Endothelial cell of umbilical vein (primary cell): ENCODE measurements around the gene ARHGAP32. TPM values are rescaled to one million over a fixed set of nuclear protein-coding genes. Genes with fewer than 3 reads are reported as not detected.

ENCODE experiments used
- BruUV-seq: library from RNA; stranded (reverse); fragments of 400-500 nt; replicated peaks from 2 replicates; lab custom pipeline; 2021; lab: Mats Ljungman, UMichigan
- CTCF ChIA-PET: fragments of 300-600, 350-600 bp; sonication (Branson Sonifier 250); formaldehyde crosslinking; loops from one replicate; lab custom pipeline; 2021; ENCODE audit warnings: antibody characterized with exemption, inconsistent platforms; lab: Charles Lee
- POLR2A ChIA-PET: fragments of 300-600, 350-600 bp; sonication (Branson Sonifier 250); formaldehyde crosslinking; loops from one replicate; lab custom pipeline; 2021; ENCODE audit warnings: antibody characterized with exemption, inconsistent platforms; lab: Charles Lee
- DNase-seq: peaks from one replicate; pipeline ENCODE4 v3.0.0-alpha.2; 2011; ENCODE audit warnings: low read depth, low spot score
- FAIRE-seq: peaks from 2 replicates; lab custom pipeline; 2011; peaks lifted over from hg19 to GRCh38; lab: Jason Lieb, UNC
- H2AFZ ChIP-seq: 2 replicates; pipeline ENCODE4 v1.6.0; 2012; ENCODE audit warnings: low read depth, low read length, control low read depth, inconsistent platforms
- H3K27ac ChIP-seq: 2 replicates; pipeline ENCODE4 v1.5.1; 2011; ENCODE audit warnings: low read depth, mild to moderate bottlenecking, control low read depth, low read length, moderate library complexity; ENCODE audit not compliant: insufficient read depth
- H3K27me3 ChIP-seq, 2 experiments: 2 replicates each; pipeline versions ENCODE4 v1.6.0 to v1.6.1; 2011; ENCODE audit warnings: low read length in 2 of 2, mixed read lengths in 1 of 2; ENCODE audit not compliant: control insufficient read depth in 2 of 2, insufficient read depth in 2 of 2
- H3K36me3 ChIP-seq, 2 experiments: 2 replicates in 1 of 2; 3 replicates in 1 of 2; pipeline ENCODE4 v1.5.1; 2011; ENCODE audit warnings: low read length in 2 of 2, mild to moderate bottlenecking in 1 of 2, moderate library complexity in 1 of 2; ENCODE audit not compliant: control insufficient read depth in 2 of 2, insufficient read depth in 2 of 2; ENCODE audit errors: extremely low read depth in 1 of 2
- H3K4me1 ChIP-seq: 3 replicates; pipeline ENCODE4 v1.5.1; 2011; ENCODE audit warnings: mild to moderate bottlenecking, low read length; ENCODE audit not compliant: control insufficient read depth, insufficient read depth; ENCODE audit errors: extremely low read depth
- H3K4me2 ChIP-seq: 2 replicates; pipeline ENCODE4 v1.6.1; 2011; ENCODE audit warnings: low read length, control low read depth, mixed read lengths; ENCODE audit not compliant: insufficient read depth
- H3K4me3 ChIP-seq, 3 experiments: fragments of 200-600 bp in 1 of 3; sonication (generic), shearing (Covaris generic) in 1 of 3; replicated peaks in 1 of 3; 2 replicates each; pipeline ENCODE4 v1.5.1; 2011 to 2016; ENCODE audit warnings: control low read depth in 3 of 3, low read length in 3 of 3, mild to moderate bottlenecking in 2 of 3, inconsistent platforms in 1 of 3, low read depth in 1 of 3, moderate library complexity in 1 of 3; ENCODE audit not compliant: insufficient read depth in 1 of 3
- H3K79me2 ChIP-seq: 2 replicates; pipeline ENCODE4 v1.6.0; 2012; ENCODE audit warnings: low read length, inconsistent platforms; ENCODE audit not compliant: control insufficient read depth, insufficient read depth
- H3K9ac ChIP-seq: replicated peaks from 2 replicates; pipeline ENCODE3; 2011; ENCODE audit warnings: low read length, control low read depth; ENCODE audit not compliant: insufficient read depth; ENCODE audit errors: extremely low read depth
- H3K9me1 ChIP-seq: replicated peaks from 3 replicates; pipeline ENCODE4 v1.6.0; 2011; ENCODE audit warnings: mild to moderate bottlenecking, low read length; ENCODE audit not compliant: control insufficient read depth, insufficient read depth; ENCODE audit errors: extremely low read depth
- H3K9me3 ChIP-seq: replicated peaks from 2 replicates; pipeline ENCODE4 v1.5.1; 2012; ENCODE audit warnings: low read length, inconsistent platforms; ENCODE audit not compliant: control insufficient read depth, insufficient read depth
- H4K20me1 ChIP-seq: replicated peaks from 2 replicates; pipeline ENCODE3; 2011; ENCODE audit warnings: mild to moderate bottlenecking, low read length; ENCODE audit not compliant: control insufficient read depth, insufficient read depth; ENCODE audit errors: extremely low read depth
- EZH2 ChIP-seq: IDR thresholded peaks from 2 replicates; pipeline ENCODE4 v1.6.1; 2012; ENCODE audit warnings: borderline replicate concordance, low read depth, mild to moderate bottlenecking, moderate library complexity, low read length, inconsistent platforms; ENCODE audit not compliant: severe bottlenecking
- FOS ChIP-seq: IDR thresholded peaks from 2 replicates; pipeline ENCODE4 v1.6.1; 2011; ENCODE audit warnings: mild to moderate bottlenecking, low read length, moderate library complexity, borderline replicate concordance; ENCODE audit not compliant: insufficient read depth
- GATA2 ChIP-seq: IDR thresholded peaks from 2 replicates; pipeline ENCODE4 v1.7.0; 2011; ENCODE audit warnings: low read depth, mild to moderate bottlenecking, moderate library complexity, mixed read lengths, low read length; ENCODE audit not compliant: insufficient read length, insufficient read depth
- JUN ChIP-seq: IDR thresholded peaks from 2 replicates; pipeline ENCODE4 v1.6.1; 2011; ENCODE audit warnings: borderline replicate concordance, low read depth; ENCODE audit not compliant: insufficient read length, insufficient read depth
- MYC ChIP-seq: IDR thresholded peaks from one replicate; pipeline ENCODE4 v1.6.1; 2011; ENCODE audit warnings: mild to moderate bottlenecking, low read depth, low read length
- POLR2A ChIP-seq: IDR thresholded peaks from 2 replicates; pipeline ENCODE4 v1.6.1; 2012; ENCODE audit warnings: low read depth, mild to moderate bottlenecking, control low read depth, low read length
- POLR2AphosphoS5 ChIP-seq: IDR thresholded peaks from 2 replicates; pipeline ENCODE4 v1.6.1; 2012; ENCODE audit warnings: low read depth, mild to moderate bottlenecking, control low read depth, low read length, moderate library complexity; ENCODE audit not compliant: insufficient read depth
- dilution Hi-C: fragments of 300-500 bp; cut with MboI; formaldehyde crosslinking; loops from one replicate; pipeline ENCODE4 v1.15.0; 2019; ENCODE audit warnings: low sequenced_read_pairs; ENCODE audit not compliant: extremely low pct_ligation_motif_present
- intact Hi-C: fragments of 100-400 bp; cut with micrococcal nuclease; formaldehyde crosslinking; loops from one replicate; pipeline ENCODE4 v1.10.0; 2022
- polyA plus RNA-seq, 4 experiments: library from polyadenylated mRNA; depleted of rRNA in 3 of 4; stranded (reverse) in 3 of 4; unstranded in 1 of 4; fragments of >200 nt; gene quantifications; 2 replicates each; pipeline versions ENCODE4 v1.2.1 to v1.2.3, GENCODE V29; 2011 to 2012; ENCODE audit warnings: missing spikeins in 1 of 4
- total RNA-seq: library from RNA; stranded (reverse); gene quantifications from 2 replicates; pipeline ENCODE4 v1.2.3, GENCODE V29; 2021
- TF ChIP-seq, protein P1 (sequence below), 2 donors: IDR thresholded peaks; 1 replicate in 1 of 2; 2 replicates in 1 of 2; pipeline ENCODE4 v1.5.1; 2011; ENCODE audit warnings: low read length in 2 of 2, mild to moderate bottlenecking in 2 of 2, moderate library complexity in 2 of 2, control low read depth in 1 of 2, inconsistent platforms in 1 of 2, low read depth in 1 of 2; ENCODE audit not compliant: insufficient read depth in 1 of 2; ENCODE audit errors: extremely low read depth in 1 of 2
- TF ChIP-seq, protein P2 (sequence below): IDR thresholded peaks from 2 replicates; pipeline ENCODE4 v1.6.1; 2011; ENCODE audit not compliant: insufficient read depth, insufficient read length

ARHGAP32 gene
- total and polyA plus RNA-seq, 2 donors (not counting 3 experiments of a cell fraction or from before 2014, with no cell fraction given), result 3.4 to 9.1 TPM

- peak; percentile 10 for DNase-seq
- Histone ChIP-seq H2AFZ (peak overlapping the region; percentile 21), H3K27me3 (no peaks in the 10 kb centered on the region), H4K20me1 (no peaks in the 10 kb centered on the region), H3K27ac (no peak overlapping the region), H3K4me1 (peaks cover 14% of the 10 kb centered on the region), H3K9me1 (no peaks in the 10 kb centered on the region), H3K9me3 (no peaks in the 10 kb centered on the region), H3K36me3 (no peaks in the 10 kb centered on the region), H3K4me3 (no peak overlapping the region), H3K9ac (no peak overlapping the region), H3K4me2 (no peak overlapping the region), H3K79me2 (no peaks in the 10 kb centered on the region)
- intact Hi-C loops, result loop anchor here (2.0 kb wide), 2 partner anchors 137 to 497 kb away; no protein-coding TSS in a partner anchor
- TF ChIP-seq POLR2AphosphoS5 (no peak), MYC (no peak), POLR2A (no peak), JUN (no peak), EZH2 (no peak), FOS (no peak), GATA2 (no peak)
- TF ChIP-seq, protein P1, sequence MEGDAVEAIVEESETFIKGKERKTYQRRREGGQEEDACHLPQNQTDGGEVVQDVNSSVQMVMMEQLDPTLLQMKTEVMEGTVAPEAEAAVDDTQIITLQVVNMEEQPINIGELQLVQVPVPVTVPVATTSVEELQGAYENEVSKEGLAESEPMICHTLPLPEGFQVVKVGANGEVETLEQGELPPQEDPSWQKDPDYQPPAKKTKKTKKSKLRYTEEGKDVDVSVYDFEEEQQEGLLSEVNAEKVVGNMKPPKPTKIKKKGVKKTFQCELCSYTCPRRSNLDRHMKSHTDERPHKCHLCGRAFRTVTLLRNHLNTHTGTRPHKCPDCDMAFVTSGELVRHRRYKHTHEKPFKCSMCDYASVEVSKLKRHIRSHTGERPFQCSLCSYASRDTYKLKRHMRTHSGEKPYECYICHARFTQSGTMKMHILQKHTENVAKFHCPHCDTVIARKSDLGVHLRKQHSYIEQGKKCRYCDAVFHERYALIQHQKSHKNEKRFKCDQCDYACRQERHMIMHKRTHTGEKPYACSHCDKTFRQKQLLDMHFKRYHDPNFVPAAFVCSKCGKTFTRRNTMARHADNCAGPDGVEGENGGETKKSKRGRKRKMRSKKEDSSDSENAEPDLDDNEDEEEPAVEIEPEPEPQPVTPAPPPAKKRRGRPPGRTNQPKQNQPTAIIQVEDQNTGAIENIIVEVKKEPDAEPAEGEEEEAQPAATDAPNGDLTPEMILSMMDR (IDR thresholded peaks at IDR 0.05; ENCODE audit: extremely low read depth in 1 of 2, insufficient read depth in 1 of 2, low read depth in 1 of 2, low read length in 2 of 2), result no peak
- TF ChIP-seq, protein P2, sequence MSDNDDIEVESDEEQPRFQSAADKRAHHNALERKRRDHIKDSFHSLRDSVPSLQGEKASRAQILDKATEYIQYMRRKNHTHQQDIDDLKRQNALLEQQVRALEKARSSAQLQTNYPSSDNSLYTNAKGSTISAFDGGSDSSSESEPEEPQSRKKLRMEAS, result no peak
- ChIA-PET POLR2A (no interaction called here), CTCF (interaction anchor here (0.7 kb wide), 1 partner anchor 9 kb away, joined by 3 read pairs; no protein-coding TSS in a partner anchor)
- no peak for FAIRE-seq
- no TSS peak for BruUV-seq
- dilution Hi-C loops, result no loop called here
These were observed 50.2 kb downstream of the ARHGAP32 start for GRCh38 chr11:129141748-129142523.
